H1 (cell line): ENCODE data around the gene TCP11. TPM values are rescaled to one million over a fixed set of nuclear protein-coding genes. Genes with fewer than 3 reads are reported as not detected.

Experiments used
- KDM1A ChIP-seq: fragments of 200-600, 300-600 bp; sonication (generic); IDR thresholded peaks from 2 replicates; pipeline ENCODE4 v1.7.1; 2016; ENCODE audit warnings: mild to moderate bottlenecking, low read length, borderline replicate concordance
- KDM4A ChIP-seq: IDR thresholded peaks from one replicate; pipeline ENCODE4 v1.7.1; 2012; ENCODE audit warnings: low read depth, mild to moderate bottlenecking, moderate library complexity, low read length, inconsistent platforms; ENCODE audit not compliant: severe bottlenecking
- PHF8 ChIP-seq: fragments of 200-600 bp; sonication (generic); conservative IDR thresholded peaks from 2 replicates; pipeline ENCODE4 v1.7.1; 2012; ENCODE audit warnings: low read depth, mild to moderate bottlenecking, inconsistent platforms, low read length, moderate library complexity
- POLR2A ChIP-seq, 2 experiments: IDR thresholded peaks; 1 replicate in 1 of 2; 2 replicates in 1 of 2; pipeline ENCODE4 v1.6.1; 2011; ENCODE audit warnings: low read depth in 2 of 2, low read length in 2 of 2, mild to moderate bottlenecking in 2 of 2; ENCODE audit errors: control extremely low read depth in 1 of 2
- POLR2AphosphoS5 ChIP-seq: IDR thresholded peaks from 2 replicates; pipeline ENCODE4 v1.6.1; 2011; ENCODE audit warnings: low read depth, low read length
- RFX5 ChIP-seq: IDR thresholded peaks from 2 replicates; pipeline ENCODE4 v1.6.1; 2011; ENCODE audit warnings: low read depth, low read length, improper control_type of control experiment, borderline replicate concordance
- SP1 ChIP-seq: IDR thresholded peaks from 2 replicates; pipeline ENCODE4 v1.6.1; 2011; ENCODE audit warnings: low read depth, low read length
- ZNF274 ChIP-seq: IDR thresholded peaks from 2 replicates; pipeline ENCODE4 v1.7.0; 2012; ENCODE audit warnings: low read length, borderline replicate concordance; ENCODE audit errors: extremely low read depth
- polyA plus RNA-seq, 7 experiments: library from polyadenylated mRNA; depleted of rRNA in 3 of 7; stranded (reverse) in 5 of 7; unstranded in 2 of 7; fragments of >200 nt in 5 of 7; fragments of 200-250 nt in 2 of 7; gene quantifications; 1 replicate in 5 of 7; 2 replicates in 1 of 7; 4 replicates in 1 of 7; pipeline versions ENCODE4 v1.2.1 to v1.2.3, GENCODE V29; 2011 to 2013; ENCODE audit warnings: missing spikeins in 2 of 7, mixed read lengths in 2 of 7
- total RNA-seq: library from RNA; stranded (reverse); fragmentation: NEBNext Ultra II Directional; extraction: Animal tissue kit (Norgen Biotek cat#: 25700); gene quantifications from 2 replicates; pipeline ENCODE4 v1.2.1, GENCODE V29; 2021
- TF ChIP-seq, protein P1 (sequence below): fragments of 300-600 bp; sonication (generic); IDR thresholded peaks from 2 replicates; pipeline ENCODE4 v1.7.1; 2012; ENCODE audit warnings: low read length, moderate library complexity, mild to moderate bottlenecking, inconsistent platforms; ENCODE audit not compliant: insufficient replicate concordance
- TF ChIP-seq, protein P2 (sequence below): IDR thresholded peaks from 2 replicates; pipeline ENCODE4 v1.6.1; 2011; ENCODE audit warnings: low read length, improper control_type of control experiment

The TCP11 gene
- total and polyA plus RNA-seq, 2 of the 8 experiments (the other 6 are each of a cell fraction or from before 2014, with no cell fraction given): 0.11 TPM; not detected in 1

DNA sequence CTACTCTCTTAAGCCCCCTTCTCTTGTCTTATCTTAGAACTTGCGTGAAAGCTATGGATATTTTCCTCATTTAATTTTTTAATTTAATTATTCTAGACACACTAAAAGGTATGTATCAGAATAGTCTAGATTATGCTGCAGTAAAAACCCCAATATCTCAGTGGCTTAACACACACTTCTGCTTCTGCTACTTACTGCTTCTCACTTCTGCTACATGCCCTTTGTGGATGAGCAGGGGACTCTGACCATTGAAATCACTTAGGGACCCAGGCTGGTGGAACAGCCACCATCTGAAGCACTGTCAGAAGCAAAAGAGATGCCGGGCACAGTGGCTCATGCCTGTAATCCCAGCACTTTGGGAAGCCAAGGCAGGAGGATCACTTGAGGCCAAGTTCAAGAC lies 45.4 kb upstream of the TCP11 start (continued):
- TF ChIP-seq, protein P1, sequence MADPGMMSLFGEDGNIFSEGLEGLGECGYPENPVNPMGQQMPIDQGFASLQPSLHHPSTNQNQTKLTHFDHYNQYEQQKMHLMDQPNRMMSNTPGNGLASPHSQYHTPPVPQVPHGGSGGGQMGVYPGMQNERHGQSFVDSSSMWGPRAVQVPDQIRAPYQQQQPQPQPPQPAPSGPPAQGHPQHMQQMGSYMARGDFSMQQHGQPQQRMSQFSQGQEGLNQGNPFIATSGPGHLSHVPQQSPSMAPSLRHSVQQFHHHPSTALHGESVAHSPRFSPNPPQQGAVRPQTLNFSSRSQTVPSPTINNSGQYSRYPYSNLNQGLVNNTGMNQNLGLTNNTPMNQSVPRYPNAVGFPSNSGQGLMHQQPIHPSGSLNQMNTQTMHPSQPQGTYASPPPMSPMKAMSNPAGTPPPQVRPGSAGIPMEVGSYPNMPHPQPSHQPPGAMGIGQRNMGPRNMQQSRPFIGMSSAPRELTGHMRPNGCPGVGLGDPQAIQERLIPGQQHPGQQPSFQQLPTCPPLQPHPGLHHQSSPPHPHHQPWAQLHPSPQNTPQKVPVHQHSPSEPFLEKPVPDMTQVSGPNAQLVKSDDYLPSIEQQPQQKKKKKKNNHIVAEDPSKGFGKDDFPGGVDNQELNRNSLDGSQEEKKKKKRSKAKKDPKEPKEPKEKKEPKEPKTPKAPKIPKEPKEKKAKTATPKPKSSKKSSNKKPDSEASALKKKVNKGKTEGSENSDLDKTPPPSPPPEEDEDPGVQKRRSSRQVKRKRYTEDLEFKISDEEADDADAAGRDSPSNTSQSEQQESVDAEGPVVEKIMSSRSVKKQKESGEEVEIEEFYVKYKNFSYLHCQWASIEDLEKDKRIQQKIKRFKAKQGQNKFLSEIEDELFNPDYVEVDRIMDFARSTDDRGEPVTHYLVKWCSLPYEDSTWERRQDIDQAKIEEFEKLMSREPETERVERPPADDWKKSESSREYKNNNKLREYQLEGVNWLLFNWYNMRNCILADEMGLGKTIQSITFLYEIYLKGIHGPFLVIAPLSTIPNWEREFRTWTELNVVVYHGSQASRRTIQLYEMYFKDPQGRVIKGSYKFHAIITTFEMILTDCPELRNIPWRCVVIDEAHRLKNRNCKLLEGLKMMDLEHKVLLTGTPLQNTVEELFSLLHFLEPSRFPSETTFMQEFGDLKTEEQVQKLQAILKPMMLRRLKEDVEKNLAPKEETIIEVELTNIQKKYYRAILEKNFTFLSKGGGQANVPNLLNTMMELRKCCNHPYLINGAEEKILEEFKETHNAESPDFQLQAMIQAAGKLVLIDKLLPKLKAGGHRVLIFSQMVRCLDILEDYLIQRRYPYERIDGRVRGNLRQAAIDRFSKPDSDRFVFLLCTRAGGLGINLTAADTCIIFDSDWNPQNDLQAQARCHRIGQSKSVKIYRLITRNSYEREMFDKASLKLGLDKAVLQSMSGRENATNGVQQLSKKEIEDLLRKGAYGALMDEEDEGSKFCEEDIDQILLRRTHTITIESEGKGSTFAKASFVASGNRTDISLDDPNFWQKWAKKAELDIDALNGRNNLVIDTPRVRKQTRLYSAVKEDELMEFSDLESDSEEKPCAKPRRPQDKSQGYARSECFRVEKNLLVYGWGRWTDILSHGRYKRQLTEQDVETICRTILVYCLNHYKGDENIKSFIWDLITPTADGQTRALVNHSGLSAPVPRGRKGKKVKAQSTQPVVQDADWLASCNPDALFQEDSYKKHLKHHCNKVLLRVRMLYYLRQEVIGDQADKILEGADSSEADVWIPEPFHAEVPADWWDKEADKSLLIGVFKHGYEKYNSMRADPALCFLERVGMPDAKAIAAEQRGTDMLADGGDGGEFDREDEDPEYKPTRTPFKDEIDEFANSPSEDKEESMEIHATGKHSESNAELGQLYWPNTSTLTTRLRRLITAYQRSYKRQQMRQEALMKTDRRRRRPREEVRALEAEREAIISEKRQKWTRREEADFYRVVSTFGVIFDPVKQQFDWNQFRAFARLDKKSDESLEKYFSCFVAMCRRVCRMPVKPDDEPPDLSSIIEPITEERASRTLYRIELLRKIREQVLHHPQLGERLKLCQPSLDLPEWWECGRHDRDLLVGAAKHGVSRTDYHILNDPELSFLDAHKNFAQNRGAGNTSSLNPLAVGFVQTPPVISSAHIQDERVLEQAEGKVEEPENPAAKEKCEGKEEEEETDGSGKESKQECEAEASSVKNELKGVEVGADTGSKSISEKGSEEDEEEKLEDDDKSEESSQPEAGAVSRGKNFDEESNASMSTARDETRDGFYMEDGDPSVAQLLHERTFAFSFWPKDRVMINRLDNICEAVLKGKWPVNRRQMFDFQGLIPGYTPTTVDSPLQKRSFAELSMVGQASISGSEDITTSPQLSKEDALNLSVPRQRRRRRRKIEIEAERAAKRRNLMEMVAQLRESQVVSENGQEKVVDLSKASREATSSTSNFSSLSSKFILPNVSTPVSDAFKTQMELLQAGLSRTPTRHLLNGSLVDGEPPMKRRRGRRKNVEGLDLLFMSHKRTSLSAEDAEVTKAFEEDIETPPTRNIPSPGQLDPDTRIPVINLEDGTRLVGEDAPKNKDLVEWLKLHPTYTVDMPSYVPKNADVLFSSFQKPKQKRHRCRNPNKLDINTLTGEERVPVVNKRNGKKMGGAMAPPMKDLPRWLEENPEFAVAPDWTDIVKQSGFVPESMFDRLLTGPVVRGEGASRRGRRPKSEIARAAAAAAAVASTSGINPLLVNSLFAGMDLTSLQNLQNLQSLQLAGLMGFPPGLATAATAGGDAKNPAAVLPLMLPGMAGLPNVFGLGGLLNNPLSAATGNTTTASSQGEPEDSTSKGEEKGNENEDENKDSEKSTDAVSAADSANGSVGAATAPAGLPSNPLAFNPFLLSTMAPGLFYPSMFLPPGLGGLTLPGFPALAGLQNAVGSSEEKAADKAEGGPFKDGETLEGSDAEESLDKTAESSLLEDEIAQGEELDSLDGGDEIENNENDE: no peak
- TF ChIP-seq KDM4A: no peak
- no peak for TF ChIP-seq SP1
- TF ChIP-seq PHF8: no peak
- no peak for TF ChIP-seq POLR2AphosphoS5
- TF ChIP-seq KDM1A: no peak
- TF ChIP-seq, protein P2, sequence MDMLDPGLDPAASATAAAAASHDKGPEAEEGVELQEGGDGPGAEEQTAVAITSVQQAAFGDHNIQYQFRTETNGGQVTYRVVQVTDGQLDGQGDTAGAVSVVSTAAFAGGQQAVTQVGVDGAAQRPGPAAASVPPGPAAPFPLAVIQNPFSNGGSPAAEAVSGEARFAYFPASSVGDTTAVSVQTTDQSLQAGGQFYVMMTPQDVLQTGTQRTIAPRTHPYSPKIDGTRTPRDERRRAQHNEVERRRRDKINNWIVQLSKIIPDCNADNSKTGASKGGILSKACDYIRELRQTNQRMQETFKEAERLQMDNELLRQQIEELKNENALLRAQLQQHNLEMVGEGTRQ: no peak
- TF ChIP-seq ZNF274: no peak
- no peak for TF ChIP-seq RFX5
- no peak for TF ChIP-seq POLR2A (IDR thresholded peaks at IDR 0.05; ENCODE audit: control extremely low read depth in 1 of 2, low read depth in 2 of 2, low read length in 2 of 2)
